ENCODE measurements around the gene WDHD1.
"Not testable (repeated sequence)": the region's sequence is repeated elsewhere in the genome, so short reads cannot be mapped to it uniquely, and the experiment has no call there.

Gene WDHD1

GRCh38 chr14:54902143-54902520 is 124.8 kb downstream of the WDHD1 start:
- peak; percentile 63 for DNase-seq

DNA sequence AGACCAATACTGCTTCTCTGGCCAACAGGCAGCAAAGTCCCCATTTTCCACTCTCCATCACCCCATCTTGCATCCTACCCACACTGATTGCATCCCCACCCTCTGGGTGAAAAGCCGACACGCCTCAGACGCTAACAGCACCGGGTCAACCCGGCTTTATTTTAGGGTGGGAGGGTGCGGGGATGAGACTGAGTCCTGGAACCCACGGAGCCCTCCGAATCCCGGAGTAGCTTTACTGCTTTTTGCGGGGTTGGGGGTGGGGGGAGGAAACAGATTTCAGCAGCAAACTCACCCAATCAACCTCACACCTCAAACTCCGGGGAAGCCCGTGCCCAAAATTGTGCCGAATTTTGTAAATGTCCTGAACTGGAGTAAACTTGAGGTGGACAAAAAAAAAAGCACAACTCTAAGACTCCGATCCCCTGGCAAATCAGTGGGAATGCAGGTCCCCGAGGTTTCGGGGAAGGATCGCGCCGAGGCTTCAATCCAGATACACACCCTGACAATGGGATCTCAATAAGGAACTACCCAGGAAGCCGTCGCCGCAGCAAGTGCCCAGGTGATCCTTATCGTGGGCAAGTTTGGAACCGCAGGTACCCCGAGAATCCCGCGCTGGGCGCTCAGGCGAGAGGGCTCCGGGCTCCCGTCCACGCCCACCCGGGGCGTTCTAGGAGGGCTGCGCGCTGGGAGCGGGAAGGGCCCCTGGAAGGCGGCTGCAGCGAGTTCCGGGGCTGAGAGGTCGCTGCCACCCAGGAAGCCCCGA is 125.3 kb downstream of the WDHD1 start:
- DNase-seq = no peak

DNA sequence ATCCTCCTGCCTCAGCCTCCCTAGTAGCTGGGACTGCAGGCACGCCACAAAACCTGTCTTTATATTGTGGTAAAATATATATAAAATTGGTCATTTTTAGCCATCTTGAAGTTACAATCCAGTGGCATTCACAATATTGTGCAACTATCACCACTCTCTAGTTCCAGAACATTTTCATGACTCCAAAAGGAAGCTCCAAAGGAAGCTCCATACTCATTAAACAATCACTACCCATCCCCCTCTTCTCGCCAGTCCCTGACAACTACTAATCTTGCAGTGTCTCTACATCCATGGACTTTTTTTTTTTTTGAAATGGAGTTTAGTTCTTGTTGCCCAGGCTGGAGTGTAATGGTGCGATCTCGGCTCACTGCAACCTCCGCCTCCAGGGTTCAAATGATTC is 127.3 kb downstream of the WDHD1 start:
- no peak for DNase-seq

- not testable (repeated sequence) for DNase-seq
These were observed 128.9 kb downstream of the WDHD1 start for GRCh38 chr14:54897809-54898555.

DNA sequence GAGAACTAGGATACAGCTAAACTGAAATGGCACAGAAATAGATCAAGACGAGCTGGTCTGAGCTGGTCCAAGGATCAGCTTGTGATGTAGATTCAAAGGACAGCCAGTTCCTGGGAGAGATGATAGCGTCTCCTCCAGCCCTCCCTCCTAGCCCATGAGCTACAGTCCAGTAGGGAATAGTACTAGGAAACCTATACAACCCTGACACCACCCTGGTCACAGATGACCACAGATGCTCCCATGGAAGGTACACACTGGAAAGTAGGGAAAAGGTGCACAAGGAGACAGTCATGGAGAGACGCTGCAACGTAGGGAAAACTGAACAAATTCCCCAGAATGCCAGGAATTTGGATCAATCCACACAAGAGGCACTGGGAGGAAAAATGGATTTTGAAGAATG is 131.2 kb downstream of the WDHD1 start:
- no peak for DNase-seq

DNA sequence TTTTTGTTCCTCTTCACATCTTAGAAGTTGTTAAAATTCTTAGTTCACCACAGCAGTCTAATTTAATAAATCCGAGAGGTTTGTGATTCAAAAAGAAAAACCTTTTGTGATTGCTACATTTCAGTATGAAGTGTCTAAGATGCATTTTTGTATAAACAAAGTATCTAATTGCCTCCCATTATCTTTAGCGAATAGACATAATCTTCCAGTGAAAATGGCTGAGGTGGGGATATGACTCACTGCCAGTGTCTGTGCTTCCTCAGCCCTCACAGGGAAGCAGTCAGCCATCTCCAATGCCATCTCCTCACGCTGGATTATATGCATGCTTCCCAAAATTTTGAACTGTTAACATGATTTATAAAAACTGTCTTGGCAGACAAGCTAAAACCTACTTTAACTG is 131.9 kb downstream of the WDHD1 start:
- DNase-seq = no peak

DNA sequence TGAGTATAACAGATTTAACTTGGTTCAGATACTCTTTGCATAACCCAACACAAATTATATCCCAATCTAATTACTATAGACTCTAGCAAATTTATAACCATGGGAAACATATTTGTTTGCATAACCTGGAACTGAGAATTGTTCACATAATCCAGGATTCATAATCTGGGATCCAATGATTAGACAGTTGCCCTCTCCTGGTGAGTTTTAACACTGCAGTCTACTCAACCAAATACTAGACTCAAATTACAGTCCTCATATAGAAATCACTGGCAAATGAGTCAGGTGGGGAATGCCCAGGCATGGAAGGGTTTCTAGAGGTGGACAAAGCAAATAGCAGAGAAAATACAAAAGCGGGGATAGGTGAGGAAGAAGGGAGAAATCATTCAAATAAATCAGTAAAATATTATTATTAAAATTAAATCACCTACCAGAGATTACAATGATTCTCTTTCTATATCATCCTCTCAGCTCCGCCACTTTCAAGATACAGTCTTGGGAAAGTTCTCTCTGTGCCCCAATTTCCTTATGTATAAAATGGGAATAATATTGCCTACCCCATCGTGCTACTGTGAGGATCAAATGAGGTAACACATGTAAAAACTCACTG is 133.6 kb downstream of the WDHD1 start:
- DNase-seq = no peak

DNA sequence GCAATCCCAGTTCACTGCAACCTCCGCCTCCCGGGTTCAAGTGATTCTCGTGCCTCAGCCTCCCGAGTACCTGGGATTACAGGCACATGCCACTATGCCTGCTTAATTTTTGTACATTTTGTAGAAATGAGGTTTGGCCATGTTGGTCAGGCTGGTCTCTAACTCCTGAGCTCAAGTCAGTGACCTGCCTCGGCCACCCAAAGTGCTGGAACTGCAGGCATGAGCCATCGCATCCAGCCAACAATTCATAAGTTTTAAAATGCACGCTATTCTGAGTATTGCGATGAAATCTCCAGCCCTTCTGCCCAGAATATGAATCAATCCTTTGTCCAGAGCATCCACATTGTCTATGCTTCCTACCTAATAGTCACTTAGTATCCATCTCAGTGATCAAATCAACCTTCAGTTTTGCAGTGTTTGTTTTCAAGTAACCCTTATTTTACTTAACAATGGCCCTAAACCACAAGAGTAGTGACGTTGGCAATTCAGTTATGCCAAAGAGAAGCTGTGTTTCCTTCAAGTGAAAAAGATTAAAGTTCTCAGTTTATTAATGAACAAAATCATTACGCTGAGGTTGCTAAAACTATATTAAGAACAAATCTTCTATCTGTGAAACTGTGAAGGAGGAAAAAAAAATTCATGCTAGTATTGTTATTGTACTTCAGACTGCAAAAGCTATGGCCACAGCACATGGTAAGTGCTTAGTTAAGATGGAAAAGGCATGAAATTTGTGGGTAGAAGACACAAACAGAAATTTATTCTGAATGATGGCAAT is 135.2 kb downstream of the WDHD1 start:
- DNase-seq = no peak

GRCh38 chr14:54890788-54891187 is 136.1 kb downstream of the WDHD1 start:
- DNase-seq = no peak

DNA sequence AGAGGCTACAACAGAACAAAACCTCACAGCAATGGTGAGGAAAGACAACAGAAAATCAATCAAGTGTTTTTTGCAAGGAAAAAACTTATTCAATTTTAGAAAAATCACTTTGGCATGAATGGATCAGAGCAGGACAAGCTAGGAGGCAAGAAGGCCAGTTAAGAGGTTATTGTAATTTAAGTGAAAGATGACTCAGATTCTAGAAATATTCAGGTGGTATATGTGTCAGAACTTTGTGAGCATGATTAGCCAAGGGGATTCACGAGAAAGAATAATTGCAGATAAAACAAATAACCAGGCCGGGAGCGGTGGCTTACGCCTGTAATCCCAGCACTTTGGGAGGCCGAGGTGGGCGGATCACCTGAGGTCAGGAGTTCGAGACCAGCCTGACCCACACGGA is 137.0 kb downstream of the WDHD1 start:
- DNase-seq = no peak
